Measurements from ENCODE around the gene NEXN.

Gene NEXN

GRCh38 chr1:77857552-77857951 lies 30.9 kb upstream of the NEXN start:
- TF ChIP-seq, protein P1, sequence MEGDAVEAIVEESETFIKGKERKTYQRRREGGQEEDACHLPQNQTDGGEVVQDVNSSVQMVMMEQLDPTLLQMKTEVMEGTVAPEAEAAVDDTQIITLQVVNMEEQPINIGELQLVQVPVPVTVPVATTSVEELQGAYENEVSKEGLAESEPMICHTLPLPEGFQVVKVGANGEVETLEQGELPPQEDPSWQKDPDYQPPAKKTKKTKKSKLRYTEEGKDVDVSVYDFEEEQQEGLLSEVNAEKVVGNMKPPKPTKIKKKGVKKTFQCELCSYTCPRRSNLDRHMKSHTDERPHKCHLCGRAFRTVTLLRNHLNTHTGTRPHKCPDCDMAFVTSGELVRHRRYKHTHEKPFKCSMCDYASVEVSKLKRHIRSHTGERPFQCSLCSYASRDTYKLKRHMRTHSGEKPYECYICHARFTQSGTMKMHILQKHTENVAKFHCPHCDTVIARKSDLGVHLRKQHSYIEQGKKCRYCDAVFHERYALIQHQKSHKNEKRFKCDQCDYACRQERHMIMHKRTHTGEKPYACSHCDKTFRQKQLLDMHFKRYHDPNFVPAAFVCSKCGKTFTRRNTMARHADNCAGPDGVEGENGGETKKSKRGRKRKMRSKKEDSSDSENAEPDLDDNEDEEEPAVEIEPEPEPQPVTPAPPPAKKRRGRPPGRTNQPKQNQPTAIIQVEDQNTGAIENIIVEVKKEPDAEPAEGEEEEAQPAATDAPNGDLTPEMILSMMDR (IDR thresholded peaks at IDR 0.05; ENCODE audit: low read depth, low read length, poor library complexity, severe bottlenecking) = no peak
- no peak for TF ChIP-seq EZH2phosphoT487 (IDR thresholded peaks at IDR 0.05; ENCODE audit: borderline replicate concordance, low read length)
- H3K9me3 ChIP-seq (ENCODE audit: control insufficient read depth, insufficient read depth, low read length) = no peaks in the 10 kb centered on the region; the same call in 1 of the 2 replicates
- no peak overlapping the region for H3K4me3 ChIP-seq (ENCODE audit: low read length)
- no peak overlapping the region for H3K27ac ChIP-seq (ENCODE audit: low read depth, low read length)
- no peak overlapping the region for H3K4me2 ChIP-seq (ENCODE audit: low read length)
- H3K36me3 ChIP-seq (ENCODE audit: control insufficient read depth, low read length) = peaks cover 15% of the 10 kb centered on the region; the same call in 1 of the 2 replicates
- H4K20me1 ChIP-seq (ENCODE audit: control insufficient read depth, insufficient read depth, low read depth, low read length) = no peaks in the 10 kb centered on the region
- H3K79me2 ChIP-seq (ENCODE audit: control insufficient read depth, low read length) = no peaks in the 10 kb centered on the region
- H3K4me1 ChIP-seq (ENCODE audit: control insufficient read depth, low read length) = no peaks in the 10 kb centered on the region
- no peaks in the 10 kb centered on the region for H3K27me3 ChIP-seq (ENCODE audit: control insufficient read depth, low read length)
- H3K9me2 ChIP-seq (replicated peaks; ENCODE audit: control insufficient read depth, low read length) = no peaks in the 10 kb centered on the region
- no peaks in the 10 kb centered on the region for H3F3A ChIP-seq (ENCODE audit: control insufficient read depth, insufficient read depth)

- H3K79me2 ChIP-seq (ENCODE audit: control insufficient read depth, low read length) = no peaks in the 10 kb centered on the region
- H3K27ac ChIP-seq (ENCODE audit: low read depth, low read length) = no peak overlapping the region
- no peaks in the 10 kb centered on the region; the same call in 1 of the 2 replicates for H3K9me3 ChIP-seq (ENCODE audit: control insufficient read depth, insufficient read depth, low read length)
- no peaks in the 10 kb centered on the region for H3K4me1 ChIP-seq (ENCODE audit: control insufficient read depth, low read length)
- H3K36me3 ChIP-seq (ENCODE audit: control insufficient read depth, low read length) = peaks cover 15% of the 10 kb centered on the region
- no peak for TF ChIP-seq EZH2phosphoT487 (IDR thresholded peaks at IDR 0.05; ENCODE audit: borderline replicate concordance, low read length)
- TF ChIP-seq, protein P1 (IDR thresholded peaks at IDR 0.05; ENCODE audit: low read depth, low read length, poor library complexity, severe bottlenecking) = no peak
- no peaks in the 10 kb centered on the region for H3K9me2 ChIP-seq (replicated peaks; ENCODE audit: control insufficient read depth, low read length)
- no peaks in the 10 kb centered on the region for H3F3A ChIP-seq (ENCODE audit: control insufficient read depth, insufficient read depth)
- no peaks in the 10 kb centered on the region for H3K27me3 ChIP-seq (ENCODE audit: control insufficient read depth, low read length)
- H3K4me3 ChIP-seq (ENCODE audit: low read length) = no peak overlapping the region
- no peak overlapping the region for H3K4me2 ChIP-seq (ENCODE audit: low read length)
- H4K20me1 ChIP-seq (ENCODE audit: control insufficient read depth, insufficient read depth, low read depth, low read length) = no peaks in the 10 kb centered on the region
Observed at GRCh38 chr1:77858725-77859124, 29.7 kb upstream of the NEXN start.

- H3K4me2 ChIP-seq (ENCODE audit: low read length) = no peak overlapping the region
- H3K36me3 ChIP-seq (ENCODE audit: control insufficient read depth, low read length) = peaks cover 15% of the 10 kb centered on the region
- no peaks in the 10 kb centered on the region for H3K27me3 ChIP-seq (ENCODE audit: control insufficient read depth, low read length)
- H3K9me2 ChIP-seq (replicated peaks; ENCODE audit: control insufficient read depth, low read length) = no peaks in the 10 kb centered on the region
- no peaks in the 10 kb centered on the region; the same call in 1 of the 2 replicates for H3K9me3 ChIP-seq (ENCODE audit: control insufficient read depth, insufficient read depth, low read length)
- no peak overlapping the region for H3K4me3 ChIP-seq (ENCODE audit: low read length)
- no peak overlapping the region for H3K27ac ChIP-seq (ENCODE audit: low read depth, low read length)
- H3K4me1 ChIP-seq (ENCODE audit: control insufficient read depth, low read length) = no peaks in the 10 kb centered on the region
- H3K79me2 ChIP-seq (ENCODE audit: control insufficient read depth, low read length) = no peaks in the 10 kb centered on the region
- H4K20me1 ChIP-seq (ENCODE audit: control insufficient read depth, insufficient read depth, low read depth, low read length) = no peaks in the 10 kb centered on the region
- TF ChIP-seq, protein P1 (IDR thresholded peaks at IDR 0.05; ENCODE audit: low read depth, low read length, poor library complexity, severe bottlenecking) = no peak
- TF ChIP-seq EZH2phosphoT487 (IDR thresholded peaks at IDR 0.05; ENCODE audit: borderline replicate concordance, low read length) = no peak
- H3F3A ChIP-seq (ENCODE audit: control insufficient read depth, insufficient read depth) = no peaks in the 10 kb centered on the region
Observed at GRCh38 chr1:77859248-77859647, 29.2 kb upstream of the NEXN start.
